Panc1 (cell line): ENCODE data around the gene LRCH1. TPM values are rescaled to one million over a fixed set of nuclear protein-coding genes. Genes with fewer than 3 reads are reported as not detected.

Experiments
- ATAC-seq: fragments of 200-7000 bp; cut with Tn5 transposase; 2 replicates; pipeline ENCODE4 v1.9.1; 2020; ENCODE audit warnings: mild to moderate bottlenecking, moderate library complexity
- BruUV-seq: library from RNA; stranded (reverse); fragments of 400-500 nt; replicated peaks from 2 replicates; lab custom pipeline; 2021; lab: Mats Ljungman, UMichigan
- CTCF ChIA-PET: fragments of 300-600 bp; sonication (Branson Sonifier 250); formaldehyde crosslinking; loops from one replicate; lab custom pipeline; 2022; ENCODE audit warnings: antibody characterized with exemption; lab: Charles Lee
- POLR2A ChIA-PET: fragments of 300-600 bp; sonication (Branson Sonifier 250); formaldehyde crosslinking; loops from one replicate; lab custom pipeline; 2022; ENCODE audit warnings: antibody characterized with exemption; lab: Charles Lee
- DNase-seq: peaks from one replicate; pipeline ENCODE4 v3.0.0-alpha.2; 2010; ENCODE audit warnings: low read depth, low spot score
- H3K27ac ChIP-seq: 2 replicates; pipeline ENCODE4 v1.5.1; 2011; ENCODE audit warnings: mild to moderate bottlenecking, low read length, inconsistent platforms
- H3K27me3 ChIP-seq: fragments of 200-500 bp; sonication (Bioruptor generic); 2 replicates; pipeline ENCODE4 v1.6.0; 2014; ENCODE audit warnings: low read length, inconsistent platforms; ENCODE audit not compliant: control insufficient read depth, insufficient read depth
- H3K36me3 ChIP-seq: fragments of 200-500 bp; sonication (Bioruptor generic); 2 replicates; pipeline ENCODE4 v1.5.1; 2014; ENCODE audit warnings: inconsistent platforms, mild to moderate bottlenecking, low read length, moderate library complexity; ENCODE audit not compliant: control insufficient read depth, insufficient read depth
- H3K4me1 ChIP-seq: 2 replicates; pipeline ENCODE4 v1.5.1; 2011; ENCODE audit warnings: inconsistent platforms, mild to moderate bottlenecking, low read length, moderate library complexity; ENCODE audit not compliant: control insufficient read depth, insufficient read depth
- H3K4me3 ChIP-seq, 2 experiments: 2 replicates each; pipeline ENCODE4 v1.5.1; 2011 to 2012; ENCODE audit warnings: low read depth in 2 of 2, low read length in 2 of 2, mild to moderate bottlenecking in 2 of 2, inconsistent platforms in 1 of 2, moderate library complexity in 1 of 2
- H3K9me3 ChIP-seq: fragments of 200-500 bp; sonication (Bioruptor generic); 2 replicates; pipeline ENCODE4 v1.5.1; 2014; ENCODE audit warnings: low read depth, mild to moderate bottlenecking, inconsistent platforms, low read length, moderate library complexity; ENCODE audit not compliant: control insufficient read depth, insufficient read depth
- POLR2AphosphoS5 ChIP-seq: IDR thresholded peaks from 2 replicates; pipeline ENCODE4 v1.6.1; 2012; ENCODE audit warnings: mild to moderate bottlenecking, low read depth, low read length, moderate library complexity
- SIN3A ChIP-seq: IDR thresholded peaks from 2 replicates; pipeline ENCODE4 v1.6.1; 2012; ENCODE audit warnings: low read depth, mild to moderate bottlenecking, low read length, moderate library complexity, borderline replicate concordance; ENCODE audit not compliant: insufficient read depth
- TCF7L2 ChIP-seq: IDR thresholded peaks from 2 replicates; pipeline ENCODE4 v1.6.1; 2011; ENCODE audit warnings: mild to moderate bottlenecking, low read depth, low read length, inconsistent platforms
- in situ Hi-C: cut with HindIII; loops from 2 replicates; pipeline ENCODE4 v1.10.0; 2016; ENCODE audit warnings: low sequenced_read_pairs, low pct_unique_long_range_greater_than_20kb
- intact Hi-C: fragments of 100-400 bp; cut with micrococcal nuclease; formaldehyde crosslinking; loops from one replicate; pipeline ENCODE4 v1.10.0; 2022; ENCODE audit not compliant: unreplicated experiment
- total RNA-seq: library from RNA; stranded (reverse); gene quantifications from one replicate; pipeline ENCODE4 v1.2.1, GENCODE V29; 2021; ENCODE audit not compliant: unreplicated experiment
- TF ChIP-seq, protein P1 (sequence below): fragments of 450-650 bp; IDR thresholded peaks from 2 replicates; pipeline ENCODE4 v1.5.1; 2017; ENCODE audit warnings: mild to moderate bottlenecking
- TF ChIP-seq, protein P2 (sequence below), 2 experiments: IDR thresholded peaks; 2 replicates each; pipeline ENCODE4 v1.6.1; 2011 to 2012; ENCODE audit warnings: low read depth in 2 of 2, control low read depth in 1 of 2, low read length in 1 of 2, mild to moderate bottlenecking in 1 of 2, moderate library complexity in 1 of 2; ENCODE audit not compliant: insufficient read depth in 1 of 2

The LRCH1 gene
- total RNA-seq, 1 experiment from 2014 or later = 7.9 TPM

DNA sequence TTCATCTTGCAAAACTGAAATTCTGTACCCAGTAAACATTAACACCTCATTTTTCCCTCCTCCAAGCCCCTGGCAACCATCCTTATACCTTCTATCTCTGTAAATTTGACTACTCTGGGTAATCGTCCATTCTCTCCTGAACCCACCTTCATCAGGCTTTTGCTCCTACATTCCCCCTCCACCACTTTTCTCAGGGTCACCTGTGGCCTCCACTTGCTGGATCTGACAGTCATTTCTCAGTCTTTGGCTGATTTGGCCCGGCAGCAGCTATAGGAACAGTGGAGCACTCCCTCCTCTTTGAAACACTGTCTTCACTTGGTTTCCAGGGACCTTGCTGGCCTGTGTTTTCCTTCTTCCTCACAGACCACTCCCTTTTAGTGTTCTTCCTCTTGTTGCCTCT, 83.5 kb downstream of the LRCH1 start:
- Histone ChIP-seq H3K9me3 (no peaks in the 10 kb centered on the region), H3K27me3 (no peaks in the 10 kb centered on the region), H3K4me1 (no peaks in the 10 kb centered on the region), H3K4me3 (no peak overlapping the region), H3K27ac (no peak overlapping the region), H3K36me3 (no peaks in the 10 kb centered on the region)
- BruUV-seq = no TSS peak
- no peak for DNase-seq
- ChIA-PET CTCF (no interaction called here), POLR2A (no interaction called here)
- in situ Hi-C loops (no loop called here), intact Hi-C loops (no loop called here)
- TF ChIP-seq, protein P1, sequence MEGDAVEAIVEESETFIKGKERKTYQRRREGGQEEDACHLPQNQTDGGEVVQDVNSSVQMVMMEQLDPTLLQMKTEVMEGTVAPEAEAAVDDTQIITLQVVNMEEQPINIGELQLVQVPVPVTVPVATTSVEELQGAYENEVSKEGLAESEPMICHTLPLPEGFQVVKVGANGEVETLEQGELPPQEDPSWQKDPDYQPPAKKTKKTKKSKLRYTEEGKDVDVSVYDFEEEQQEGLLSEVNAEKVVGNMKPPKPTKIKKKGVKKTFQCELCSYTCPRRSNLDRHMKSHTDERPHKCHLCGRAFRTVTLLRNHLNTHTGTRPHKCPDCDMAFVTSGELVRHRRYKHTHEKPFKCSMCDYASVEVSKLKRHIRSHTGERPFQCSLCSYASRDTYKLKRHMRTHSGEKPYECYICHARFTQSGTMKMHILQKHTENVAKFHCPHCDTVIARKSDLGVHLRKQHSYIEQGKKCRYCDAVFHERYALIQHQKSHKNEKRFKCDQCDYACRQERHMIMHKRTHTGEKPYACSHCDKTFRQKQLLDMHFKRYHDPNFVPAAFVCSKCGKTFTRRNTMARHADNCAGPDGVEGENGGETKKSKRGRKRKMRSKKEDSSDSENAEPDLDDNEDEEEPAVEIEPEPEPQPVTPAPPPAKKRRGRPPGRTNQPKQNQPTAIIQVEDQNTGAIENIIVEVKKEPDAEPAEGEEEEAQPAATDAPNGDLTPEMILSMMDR = no peak
- TF ChIP-seq, protein P2, sequence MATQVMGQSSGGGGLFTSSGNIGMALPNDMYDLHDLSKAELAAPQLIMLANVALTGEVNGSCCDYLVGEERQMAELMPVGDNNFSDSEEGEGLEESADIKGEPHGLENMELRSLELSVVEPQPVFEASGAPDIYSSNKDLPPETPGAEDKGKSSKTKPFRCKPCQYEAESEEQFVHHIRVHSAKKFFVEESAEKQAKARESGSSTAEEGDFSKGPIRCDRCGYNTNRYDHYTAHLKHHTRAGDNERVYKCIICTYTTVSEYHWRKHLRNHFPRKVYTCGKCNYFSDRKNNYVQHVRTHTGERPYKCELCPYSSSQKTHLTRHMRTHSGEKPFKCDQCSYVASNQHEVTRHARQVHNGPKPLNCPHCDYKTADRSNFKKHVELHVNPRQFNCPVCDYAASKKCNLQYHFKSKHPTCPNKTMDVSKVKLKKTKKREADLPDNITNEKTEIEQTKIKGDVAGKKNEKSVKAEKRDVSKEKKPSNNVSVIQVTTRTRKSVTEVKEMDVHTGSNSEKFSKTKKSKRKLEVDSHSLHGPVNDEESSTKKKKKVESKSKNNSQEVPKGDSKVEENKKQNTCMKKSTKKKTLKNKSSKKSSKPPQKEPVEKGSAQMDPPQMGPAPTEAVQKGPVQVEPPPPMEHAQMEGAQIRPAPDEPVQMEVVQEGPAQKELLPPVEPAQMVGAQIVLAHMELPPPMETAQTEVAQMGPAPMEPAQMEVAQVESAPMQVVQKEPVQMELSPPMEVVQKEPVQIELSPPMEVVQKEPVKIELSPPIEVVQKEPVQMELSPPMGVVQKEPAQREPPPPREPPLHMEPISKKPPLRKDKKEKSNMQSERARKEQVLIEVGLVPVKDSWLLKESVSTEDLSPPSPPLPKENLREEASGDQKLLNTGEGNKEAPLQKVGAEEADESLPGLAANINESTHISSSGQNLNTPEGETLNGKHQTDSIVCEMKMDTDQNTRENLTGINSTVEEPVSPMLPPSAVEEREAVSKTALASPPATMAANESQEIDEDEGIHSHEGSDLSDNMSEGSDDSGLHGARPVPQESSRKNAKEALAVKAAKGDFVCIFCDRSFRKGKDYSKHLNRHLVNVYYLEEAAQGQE (IDR thresholded peaks at IDR 0.05; ENCODE audit: insufficient read depth in 1 of 2, low read depth in 2 of 2, low read length in 1 of 2) = no peak
- TF ChIP-seq TCF7L2 = no peak
- no peak for TF ChIP-seq SIN3A
- TF ChIP-seq POLR2AphosphoS5 = no peak
- ATAC-seq = no peak

DNA sequence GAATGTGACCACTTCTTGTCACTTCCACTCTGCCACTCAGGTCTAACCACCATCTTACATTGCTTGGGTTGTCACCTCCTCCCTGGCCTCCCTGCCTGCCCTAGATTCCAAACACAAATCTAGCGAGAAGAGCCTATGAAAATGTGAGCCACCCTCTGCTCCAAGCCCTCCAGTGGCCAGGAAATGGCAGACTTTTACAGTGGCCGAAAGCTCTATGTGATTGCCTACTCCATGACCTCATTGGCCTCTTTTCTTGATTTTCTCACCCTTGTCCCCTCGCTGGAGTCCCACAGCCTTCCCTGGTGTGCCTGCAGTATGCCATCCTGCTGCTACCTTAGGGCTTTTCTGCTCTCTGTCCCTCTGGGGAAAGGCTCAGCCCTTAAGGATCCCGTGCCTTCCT, 84.2 kb downstream of the LRCH1 start:
- TF ChIP-seq SIN3A (no peak), POLR2AphosphoS5 (no peak), TCF7L2 (no peak)
- TF ChIP-seq, protein P2 (IDR thresholded peaks at IDR 0.05; ENCODE audit: insufficient read depth in 1 of 2, low read depth in 2 of 2, low read length in 1 of 2) = no peak
- TF ChIP-seq, protein P1 = no peak
- Histone ChIP-seq H3K27me3 (no peaks in the 10 kb centered on the region), H3K36me3 (no peaks in the 10 kb centered on the region), H3K9me3 (no peaks in the 10 kb centered on the region), H3K27ac (no peak overlapping the region), H3K4me3 (no peak overlapping the region), H3K4me1 (no peaks in the 10 kb centered on the region)
- DNase-seq (no peak), ATAC-seq (no peak)
- ChIA-PET CTCF (no interaction called here), POLR2A (no interaction called here)
- intact Hi-C loops (no loop called here), in situ Hi-C loops (no loop called here)
- no TSS peak for BruUV-seq
